HCT116 (cell line): ENCODE results near the gene OS9.

ENCODE experiments used
- ATF3 ChIP-seq: IDR thresholded peaks from 2 replicates; pipeline ENCODE4 v1.6.1; 2012
- CTCF ChIP-seq, 3 experiments: fragments of 200-600 bp in 1 of 3; sonication (generic) in 1 of 3; IDR thresholded peaks in 2 of 3; conservative IDR thresholded peaks in 1 of 3; 2 replicates each; pipeline ENCODE4 v1.5.1; 2012 to 2017; ENCODE audit warnings: low read depth in 2 of 3, low read length in 2 of 3, antibody characterized with exemption in 1 of 3, borderline replicate concordance in 1 of 3, control low read depth in 1 of 3, mild to moderate bottlenecking in 1 of 3, mixed read lengths in 1 of 3, mixed run types in 1 of 3, moderate library complexity in 1 of 3; ENCODE audit not compliant: insufficient read depth in 1 of 3
- EGR1 ChIP-seq: IDR thresholded peaks from 2 replicates; pipeline ENCODE4 v1.6.1; 2012; ENCODE audit warnings: low read depth
- FOSL1 ChIP-seq: IDR thresholded peaks from 2 replicates; pipeline ENCODE4 v1.6.1; 2012; ENCODE audit warnings: low read depth
- MAX ChIP-seq: IDR thresholded peaks from 2 replicates; pipeline ENCODE4 v1.6.1; 2012
- POLR2A ChIP-seq: IDR thresholded peaks from 2 replicates; pipeline ENCODE4 v1.7.0; 2011; ENCODE audit warnings: borderline replicate concordance; ENCODE audit not compliant: insufficient read depth, insufficient read length; ENCODE audit errors: extremely low read depth
- POLR2AphosphoS5 ChIP-seq: IDR thresholded peaks from 2 replicates; pipeline ENCODE4 v1.6.1; 2011; ENCODE audit warnings: mild to moderate bottlenecking, low read depth, low read length, moderate library complexity
- RAD21 ChIP-seq: IDR thresholded peaks from 2 replicates; pipeline ENCODE4 v1.6.1; 2012; ENCODE audit warnings: low read depth, mild to moderate bottlenecking
- REST ChIP-seq: IDR thresholded peaks from 2 replicates; pipeline ENCODE4 v1.6.1; 2012; ENCODE audit warnings: low read depth
- SIN3A ChIP-seq: IDR thresholded peaks from 2 replicates; pipeline ENCODE4 v1.6.1; 2012; ENCODE audit warnings: low read depth

- no peak for TF ChIP-seq CTCF (IDR thresholded peaks at IDR 0.05 in 2 of 3, conservative IDR thresholded peaks at IDR 0.05 in 1 of 3; ENCODE audit: borderline replicate concordance in 1 of 3, insufficient read depth in 1 of 3, low read depth in 2 of 3, low read length in 2 of 3)
- peak; percentile 81 for TF ChIP-seq POLR2AphosphoS5
- no peak for TF ChIP-seq RAD21
- TF ChIP-seq ATF3, result no peak
- TF ChIP-seq SIN3A, result no peak
- no peak for TF ChIP-seq MAX
- peak; percentile 50 for TF ChIP-seq POLR2A
- TF ChIP-seq REST, result no peak
- no peak for TF ChIP-seq FOSL1
- TF ChIP-seq EGR1, result no peak
These were observed 58.1 kb downstream of the OS9 start, which contains the start of gene CDK4 for GRCh38 chr12:57751788-57752667.
